BE2C (cell line): ENCODE measurements around the gene ARAP2.

Experiments used
- DNase-seq: peaks from one replicate; pipeline ENCODE4 v3.0.0-alpha.2; 2020
- H3K27me3 ChIP-seq: fragments of 250-450 bp; sonication (Bioruptor Pico); 2 replicates; pipeline ENCODE4 v1.5.1; 2020; ENCODE audit warnings: mild to moderate bottlenecking
- H3K36me3 ChIP-seq: fragments of 250-450 bp; sonication (Bioruptor Pico); 2 replicates; pipeline ENCODE4 v1.5.1; 2020; ENCODE audit warnings: mild to moderate bottlenecking
- H3K4me1 ChIP-seq: fragments of 250-450 bp; sonication (Bioruptor Pico); 2 replicates; pipeline ENCODE4 v1.5.1; 2020
- H3K4me3 ChIP-seq: 2 replicates; pipeline ENCODE4 v1.5.1; 2011; ENCODE audit warnings: low read depth, low read length
- H3K9me3 ChIP-seq: fragments of 250-450 bp; sonication (Bioruptor Pico); 2 replicates; pipeline ENCODE4 v1.5.1; 2020
- TF ChIP-seq, protein P1 (sequence below): IDR thresholded peaks from 2 replicates; pipeline ENCODE4 v1.5.1; 2012; ENCODE audit warnings: mild to moderate bottlenecking, low read depth, low read length

ARAP2 gene

DNA sequence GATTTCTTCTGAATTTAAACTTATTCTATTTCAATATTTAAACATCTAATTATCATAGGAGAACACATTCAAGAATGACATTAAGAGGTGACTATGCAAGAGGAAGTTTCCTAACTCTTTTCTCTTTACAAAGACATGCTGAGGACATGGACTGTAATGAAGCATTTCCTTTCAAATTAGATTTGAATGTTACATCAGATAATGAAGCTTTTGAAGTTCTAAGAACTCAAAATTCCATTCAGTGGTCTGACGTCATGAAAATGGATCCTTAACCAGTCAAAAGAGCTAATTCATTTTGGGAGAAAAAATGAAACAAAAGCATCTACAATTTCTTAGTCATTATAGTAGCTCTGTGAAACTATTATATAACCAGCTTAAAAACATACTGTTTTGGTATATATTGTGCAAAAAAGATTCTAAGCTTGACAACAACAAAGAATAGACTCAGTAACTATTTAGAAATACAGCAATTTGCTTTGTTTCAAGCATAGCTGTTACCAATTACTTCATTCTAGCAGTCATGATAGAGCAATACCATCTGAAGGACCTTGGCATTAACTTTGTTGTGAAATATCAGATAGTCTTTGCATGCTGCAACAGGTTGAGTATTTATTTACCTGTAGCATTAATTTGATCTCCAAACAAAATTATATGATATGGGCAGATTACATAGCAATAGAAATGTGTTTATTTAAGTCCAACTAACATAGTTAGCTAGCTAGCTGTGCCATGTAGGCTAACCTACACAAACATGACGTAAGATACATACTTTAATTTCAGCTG, 23.4 kb upstream of the ARAP2 start:
- TF ChIP-seq, protein P1, sequence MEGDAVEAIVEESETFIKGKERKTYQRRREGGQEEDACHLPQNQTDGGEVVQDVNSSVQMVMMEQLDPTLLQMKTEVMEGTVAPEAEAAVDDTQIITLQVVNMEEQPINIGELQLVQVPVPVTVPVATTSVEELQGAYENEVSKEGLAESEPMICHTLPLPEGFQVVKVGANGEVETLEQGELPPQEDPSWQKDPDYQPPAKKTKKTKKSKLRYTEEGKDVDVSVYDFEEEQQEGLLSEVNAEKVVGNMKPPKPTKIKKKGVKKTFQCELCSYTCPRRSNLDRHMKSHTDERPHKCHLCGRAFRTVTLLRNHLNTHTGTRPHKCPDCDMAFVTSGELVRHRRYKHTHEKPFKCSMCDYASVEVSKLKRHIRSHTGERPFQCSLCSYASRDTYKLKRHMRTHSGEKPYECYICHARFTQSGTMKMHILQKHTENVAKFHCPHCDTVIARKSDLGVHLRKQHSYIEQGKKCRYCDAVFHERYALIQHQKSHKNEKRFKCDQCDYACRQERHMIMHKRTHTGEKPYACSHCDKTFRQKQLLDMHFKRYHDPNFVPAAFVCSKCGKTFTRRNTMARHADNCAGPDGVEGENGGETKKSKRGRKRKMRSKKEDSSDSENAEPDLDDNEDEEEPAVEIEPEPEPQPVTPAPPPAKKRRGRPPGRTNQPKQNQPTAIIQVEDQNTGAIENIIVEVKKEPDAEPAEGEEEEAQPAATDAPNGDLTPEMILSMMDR: no peak
- Histone ChIP-seq H3K4me1 (no peaks in the 10 kb centered on the region), H3K9me3 (no peaks in the 10 kb centered on the region), H3K36me3 (no peaks in the 10 kb centered on the region), H3K4me3 (no peak overlapping the region), H3K27me3 (no peaks in the 10 kb centered on the region)
- no peak for DNase-seq

- Histone ChIP-seq H3K36me3 (no peaks in the 10 kb centered on the region), H3K4me1 (no peaks in the 10 kb centered on the region), H3K4me3 (no peak overlapping the region), H3K27me3 (no peaks in the 10 kb centered on the region), H3K9me3 (no peaks in the 10 kb centered on the region)
- TF ChIP-seq, protein P1: no peak
- no peak for DNase-seq
Observed at GRCh38 chr4:36264207-36264826, 20.0 kb upstream of the ARAP2 start.

GRCh38 chr4:36260731-36261130, 16.4 kb upstream of the ARAP2 start:
- H3K27me3 ChIP-seq: no peaks in the 10 kb centered on the region
- TF ChIP-seq, protein P1: no peak

GRCh38 chr4:36256398-36256891, 12.1 kb upstream of the ARAP2 start:
- Histone ChIP-seq H3K27me3 (no peaks in the 10 kb centered on the region), H3K4me1 (no peaks in the 10 kb centered on the region), H3K9me3 (no peaks in the 10 kb centered on the region), H3K4me3 (no peak overlapping the region), H3K36me3 (no peaks in the 10 kb centered on the region)
- TF ChIP-seq, protein P1: no peak
- DNase-seq: no peak

More at GRCh38 chr4:36260731-36261130, 16.4 kb upstream of the ARAP2 start:
- no peak overlapping the region for H3K4me3 ChIP-seq
- no peaks in the 10 kb centered on the region for H3K4me1 ChIP-seq
- H3K9me3 ChIP-seq: no peaks in the 10 kb centered on the region
- H3K36me3 ChIP-seq: no peaks in the 10 kb centered on the region
- DNase-seq: no peak

- Histone ChIP-seq H3K36me3 (no peaks in the 10 kb centered on the region), H3K4me3 (no peak overlapping the region), H3K4me1 (no peaks in the 10 kb centered on the region), H3K9me3 (no peaks in the 10 kb centered on the region), H3K27me3 (no peaks in the 10 kb centered on the region)
- DNase-seq: no peak
- TF ChIP-seq, protein P1: no peak
Observed at GRCh38 chr4:36255577-36255976, 11.3 kb upstream of the ARAP2 start.

GRCh38 chr4:36254371-36254770, 10.1 kb upstream of the ARAP2 start:
- Histone ChIP-seq H3K36me3 (no peaks in the 10 kb centered on the region), H3K4me1 (no peaks in the 10 kb centered on the region), H3K4me3 (no peak overlapping the region), H3K9me3 (no peaks in the 10 kb centered on the region), H3K27me3 (no peaks in the 10 kb centered on the region)
- TF ChIP-seq, protein P1: no peak
- no peak for DNase-seq
